OCI-LY3 (cell line): ENCODE data around the gene RSPO1.

Experiments used
- CTCF ChIP-seq: fragments of 200-600, 300-600 bp; sonication (generic); IDR thresholded peaks from 2 replicates; pipeline ENCODE4 v1.5.1; 2014; ENCODE audit warnings: antibody characterized with exemption, low read length, low read depth
- EZH2phosphoT487 ChIP-seq: fragments of 200-600 bp; shearing (Covaris generic); IDR thresholded peaks from 2 replicates; pipeline ENCODE4 v1.6.1; 2018; ENCODE audit warnings: antibody characterized with exemption, mixed run types, low read depth

- TF ChIP-seq CTCF (no peak), EZH2phosphoT487 (no peak)
Observed at GRCh38 chr1:37630426-37631028, 4.2 kb downstream of the RSPO1 start.
